ENCODE measurements around the gene KIAA0232.

- TF ChIP-seq, protein P1, sequence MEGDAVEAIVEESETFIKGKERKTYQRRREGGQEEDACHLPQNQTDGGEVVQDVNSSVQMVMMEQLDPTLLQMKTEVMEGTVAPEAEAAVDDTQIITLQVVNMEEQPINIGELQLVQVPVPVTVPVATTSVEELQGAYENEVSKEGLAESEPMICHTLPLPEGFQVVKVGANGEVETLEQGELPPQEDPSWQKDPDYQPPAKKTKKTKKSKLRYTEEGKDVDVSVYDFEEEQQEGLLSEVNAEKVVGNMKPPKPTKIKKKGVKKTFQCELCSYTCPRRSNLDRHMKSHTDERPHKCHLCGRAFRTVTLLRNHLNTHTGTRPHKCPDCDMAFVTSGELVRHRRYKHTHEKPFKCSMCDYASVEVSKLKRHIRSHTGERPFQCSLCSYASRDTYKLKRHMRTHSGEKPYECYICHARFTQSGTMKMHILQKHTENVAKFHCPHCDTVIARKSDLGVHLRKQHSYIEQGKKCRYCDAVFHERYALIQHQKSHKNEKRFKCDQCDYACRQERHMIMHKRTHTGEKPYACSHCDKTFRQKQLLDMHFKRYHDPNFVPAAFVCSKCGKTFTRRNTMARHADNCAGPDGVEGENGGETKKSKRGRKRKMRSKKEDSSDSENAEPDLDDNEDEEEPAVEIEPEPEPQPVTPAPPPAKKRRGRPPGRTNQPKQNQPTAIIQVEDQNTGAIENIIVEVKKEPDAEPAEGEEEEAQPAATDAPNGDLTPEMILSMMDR (IDR thresholded peaks at IDR 0.05; ENCODE audit: poor library complexity) = no peak
- TF ChIP-seq EZH2 (IDR thresholded peaks at IDR 0.05; ENCODE audit: borderline replicate concordance) (no peak), EZH2phosphoT487 (IDR thresholded peaks at IDR 0.05; ENCODE audit: low read depth, severe bottlenecking, unreplicated experiment) (no peak)
Observed at GRCh38 chr4:6769233-6769988, 13.1 kb upstream of the KIAA0232 start.
